GM19397 (cell line): ENCODE measurements around the gene RANBP17.

ENCODE experiments used
- ATAC-seq: cut with Tn5 transposase; IDR thresholded peaks from one replicate; pipeline ENCODE4 v1.9.1; 2021; ENCODE audit warnings: mild to moderate bottlenecking, moderate library complexity; ENCODE audit not compliant: unreplicated experiment

The RANBP17 gene

DNA sequence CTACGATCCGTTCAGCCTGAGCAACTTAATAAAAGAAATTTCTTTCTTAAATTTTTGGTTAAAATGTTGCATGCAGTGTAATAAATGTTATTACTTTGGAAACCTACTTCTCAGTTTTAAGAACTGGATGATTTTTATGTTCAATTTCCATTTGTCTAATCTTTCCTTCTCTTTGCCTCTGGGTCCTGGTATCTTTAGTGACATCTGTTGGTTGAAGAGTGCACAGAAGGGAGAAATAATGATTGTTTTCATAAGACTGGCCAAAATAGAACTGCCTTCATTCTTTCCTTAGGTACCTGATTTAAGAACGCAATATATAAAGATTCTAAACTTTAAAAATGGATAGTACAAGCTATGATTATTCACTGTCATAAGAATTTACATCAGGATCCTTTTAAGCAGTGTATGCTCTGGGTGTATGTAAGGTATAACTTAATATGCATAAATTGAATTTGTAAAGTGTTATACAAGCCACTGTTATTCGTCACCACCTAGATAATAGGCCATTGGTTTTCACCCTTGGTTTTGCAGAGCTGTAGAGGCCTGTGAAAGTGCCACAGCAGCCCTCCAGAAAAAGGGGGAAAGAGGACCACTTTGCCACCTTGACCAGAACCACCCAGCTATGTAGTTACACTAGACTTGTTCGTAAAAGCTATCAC is 364.4 kb downstream of the RANBP17 start:
- no peak for ATAC-seq

DNA sequence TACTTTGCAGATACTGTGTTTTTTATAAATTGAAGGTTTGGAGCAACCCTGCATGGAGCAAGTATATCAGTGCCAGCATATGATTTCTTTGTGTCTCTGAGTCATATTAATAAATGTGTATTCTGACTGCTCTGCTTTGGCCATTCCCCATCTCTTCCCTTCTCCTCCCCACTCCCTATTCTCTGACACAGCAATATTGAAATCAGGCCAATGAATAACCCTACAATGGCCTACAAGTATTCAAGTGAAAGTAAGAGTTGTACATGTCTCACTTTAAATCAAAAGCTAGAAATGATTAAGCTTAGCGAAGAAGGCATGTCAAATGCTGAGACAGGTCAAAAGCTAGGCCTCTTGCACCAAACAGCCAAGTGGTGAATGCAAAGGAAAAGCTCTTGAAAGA is 365.0 kb downstream of the RANBP17 start:
- no peak for ATAC-seq

DNA sequence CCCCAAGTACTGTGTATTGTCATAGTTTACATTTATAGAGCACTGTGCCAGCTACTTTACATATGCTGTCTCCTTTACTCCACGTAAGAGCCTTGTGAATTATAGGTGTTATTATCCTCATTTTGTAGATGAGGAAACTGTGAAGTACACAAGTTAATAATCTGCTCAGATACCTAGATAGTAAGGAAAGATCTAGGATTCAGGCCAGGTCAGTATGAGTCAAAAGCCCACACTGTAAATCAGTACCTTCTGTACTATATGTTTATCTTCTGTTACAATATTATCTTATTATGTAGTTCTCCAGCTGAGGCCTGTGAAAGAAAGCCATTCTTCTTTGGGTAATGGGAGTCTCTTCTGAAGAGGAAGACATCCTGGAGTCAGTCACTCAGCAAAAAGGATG is 374.8 kb downstream of the RANBP17 start:
- no peak for ATAC-seq

DNA sequence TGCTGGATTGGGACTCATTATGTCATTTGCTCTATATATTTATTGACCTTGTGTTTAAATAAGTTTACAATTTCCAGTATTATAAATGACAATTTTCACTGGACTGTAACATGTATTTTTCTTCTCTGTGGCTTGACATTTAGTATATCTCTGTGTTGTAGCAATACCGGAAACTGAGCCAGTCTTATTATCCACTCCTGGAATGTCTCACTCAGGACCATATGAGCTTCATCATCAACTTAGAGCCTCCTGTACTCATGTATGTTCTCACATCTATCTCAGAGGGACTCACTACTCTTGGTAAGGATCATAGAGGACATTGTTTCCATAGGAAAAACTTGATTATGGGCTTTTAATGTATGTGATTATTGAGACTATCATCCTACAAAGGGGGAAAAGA is 380.7 kb downstream of the RANBP17 start:
- no peak for ATAC-seq

DNA sequence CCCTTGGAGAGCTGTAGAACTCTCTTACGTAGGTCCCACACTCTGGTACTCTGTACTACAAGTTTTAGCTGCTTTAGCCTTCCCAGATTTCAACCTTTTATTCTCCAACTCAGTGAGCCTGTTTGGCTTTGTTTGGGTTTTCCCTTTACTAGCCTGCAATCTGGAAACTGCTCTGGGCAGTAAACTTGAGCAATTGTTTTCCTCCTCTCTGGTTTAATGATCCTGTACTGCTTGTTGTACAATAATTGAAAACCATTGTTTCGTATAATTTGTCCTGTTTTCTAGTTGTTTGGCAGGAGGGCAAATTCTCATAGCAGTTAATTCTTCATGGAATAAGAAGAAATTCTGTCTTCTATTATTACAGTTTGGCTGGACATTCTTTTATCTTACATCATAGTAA is 384.4 kb downstream of the RANBP17 start:
- ATAC-seq, result no peak

DNA sequence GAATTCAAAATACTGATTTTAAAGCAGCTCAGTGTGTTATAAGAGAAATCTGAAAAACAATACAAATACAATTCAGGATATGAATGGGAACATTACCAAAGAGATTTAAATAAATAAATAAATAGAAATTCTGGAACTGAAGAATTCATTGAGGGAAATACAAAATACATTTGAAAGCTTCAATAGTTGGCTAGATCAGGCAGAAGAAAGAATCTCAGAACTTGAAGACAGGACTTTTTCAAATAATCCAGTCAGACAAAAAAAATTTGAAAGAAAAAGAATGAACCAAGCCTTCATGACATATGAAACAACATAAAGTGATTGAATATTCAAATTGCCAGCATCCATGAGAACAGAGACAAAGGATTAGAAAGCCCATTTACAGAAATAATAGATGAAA is 387.6 kb downstream of the RANBP17 start:
- no peak for ATAC-seq

DNA sequence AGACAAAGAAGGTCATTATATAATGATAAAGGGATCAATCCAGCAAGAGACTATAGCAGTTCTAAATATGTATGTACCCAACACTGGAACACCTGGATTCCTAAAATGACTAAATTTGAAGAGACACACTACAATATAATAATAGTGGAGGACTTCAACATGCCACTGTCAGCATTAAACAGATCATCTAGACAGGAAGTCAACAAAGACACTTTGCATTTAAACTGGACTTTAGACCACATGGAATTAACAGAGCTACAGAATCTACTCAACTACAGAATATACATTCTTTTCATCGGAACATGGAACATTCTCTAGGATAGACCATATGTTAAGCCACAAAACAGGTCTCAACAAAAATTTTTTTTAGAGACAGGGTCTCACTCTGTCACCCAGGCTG is 388.9 kb downstream of the RANBP17 start:
- ATAC-seq, result no peak

DNA sequence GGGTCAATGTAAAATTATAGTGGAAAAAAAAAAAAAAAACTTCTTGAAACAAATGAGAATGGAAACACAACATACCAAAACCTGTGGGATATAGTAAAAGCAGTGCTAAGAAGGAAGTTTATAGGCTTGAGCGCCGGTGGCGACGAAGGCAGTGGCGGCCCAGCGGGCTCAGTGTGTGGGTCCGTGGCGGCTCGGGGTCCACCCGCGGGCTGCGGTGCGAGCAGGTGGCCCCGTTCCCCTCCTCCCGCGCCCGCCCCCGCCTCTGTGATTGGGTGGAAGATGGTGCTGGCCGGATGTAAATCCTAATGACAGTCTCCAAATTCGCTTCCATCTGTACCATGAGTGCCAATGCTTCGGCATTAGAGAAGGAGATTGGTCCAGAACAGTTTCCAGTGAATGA is 389.7 kb downstream of the RANBP17 start:
- no peak for ATAC-seq

DNA sequence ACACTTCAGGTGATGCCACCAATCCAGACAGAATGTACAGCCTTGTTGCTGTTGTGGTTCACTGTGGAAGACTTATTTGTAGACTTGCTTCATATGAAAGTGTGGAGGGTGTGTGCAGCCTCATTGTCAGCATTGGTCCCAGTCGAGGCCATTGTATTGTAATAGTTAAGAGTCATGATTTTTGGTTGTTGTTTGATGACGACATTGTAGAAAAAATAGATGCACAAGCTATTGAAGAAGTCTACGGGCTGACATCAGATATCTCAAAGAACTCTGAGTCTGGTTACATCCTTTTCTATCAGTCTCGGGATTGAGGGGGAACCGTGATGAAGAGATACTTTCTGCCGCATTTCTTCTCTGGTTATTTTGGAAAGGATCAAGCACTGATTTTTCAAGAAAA is 390.9 kb downstream of the RANBP17 start:
- no peak for ATAC-seq

DNA sequence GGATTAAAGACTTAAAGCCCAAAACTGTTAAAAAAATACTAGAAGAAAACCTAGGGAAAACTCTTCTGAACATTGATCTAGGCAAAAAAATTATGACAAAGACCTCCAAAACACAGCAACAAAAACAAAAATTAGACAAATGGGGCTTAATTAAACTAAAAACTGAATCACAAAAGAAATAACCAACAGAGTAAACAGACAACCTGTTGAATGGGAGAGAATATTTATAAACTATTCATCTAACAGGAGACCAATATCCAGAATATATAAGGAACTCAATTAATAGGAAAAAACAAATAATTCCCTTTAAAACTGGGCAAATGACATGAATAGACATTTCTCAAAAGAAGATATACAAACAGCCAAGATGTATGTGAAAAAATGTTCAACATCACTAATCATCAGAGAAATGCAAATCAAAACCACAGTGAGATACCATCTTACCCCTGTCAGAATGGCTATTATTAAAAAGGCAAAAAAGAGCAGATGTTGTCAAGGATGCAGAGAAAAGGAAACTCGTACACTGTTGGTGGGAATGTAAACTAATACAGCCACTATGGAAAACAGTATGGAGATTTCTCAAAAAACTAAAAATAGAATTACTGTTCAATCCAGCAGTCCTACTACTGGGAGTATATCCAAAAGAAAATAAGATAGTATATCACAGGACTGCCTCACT is 397.1 kb downstream of the RANBP17 start:
- no peak for ATAC-seq

DNA sequence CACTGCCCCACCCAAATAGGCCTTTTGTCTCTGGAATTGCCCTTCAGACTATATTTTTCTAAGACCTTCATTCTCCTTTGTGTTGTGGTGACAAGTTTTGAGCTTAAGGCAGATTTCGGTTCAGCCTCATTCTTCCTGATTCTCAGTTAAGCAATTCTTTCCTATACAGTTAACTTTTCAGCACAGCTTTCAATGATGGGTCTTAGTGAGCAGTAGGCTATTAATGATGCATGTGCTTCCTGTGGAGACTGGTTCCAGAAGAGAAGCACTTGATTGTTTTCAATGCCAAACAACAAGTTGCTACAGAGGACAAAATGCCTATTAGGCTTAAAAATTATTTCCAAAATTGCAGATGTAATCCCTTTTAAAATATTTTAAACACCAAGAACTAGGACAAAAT is 399.5 kb downstream of the RANBP17 start:
- ATAC-seq, result no peak

DNA sequence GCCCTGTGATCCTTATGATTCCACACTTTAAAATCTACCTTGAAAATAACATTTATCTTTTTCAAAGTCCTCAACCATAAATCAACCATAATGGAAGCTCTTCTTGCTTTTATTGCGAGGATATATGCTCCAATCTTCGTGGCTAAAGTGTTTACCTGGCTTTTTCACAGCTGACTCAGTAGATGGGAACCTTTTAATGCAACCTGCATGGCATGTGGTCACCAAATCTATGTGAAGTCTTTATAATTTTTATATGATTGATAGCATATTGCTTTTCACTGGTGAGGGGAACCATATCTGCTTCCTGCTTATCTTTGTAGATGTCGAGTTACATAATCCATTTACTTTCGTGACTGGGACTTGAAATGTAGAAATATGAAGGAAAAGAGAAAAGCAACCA is 400.1 kb downstream of the RANBP17 start:
- no peak for ATAC-seq

DNA sequence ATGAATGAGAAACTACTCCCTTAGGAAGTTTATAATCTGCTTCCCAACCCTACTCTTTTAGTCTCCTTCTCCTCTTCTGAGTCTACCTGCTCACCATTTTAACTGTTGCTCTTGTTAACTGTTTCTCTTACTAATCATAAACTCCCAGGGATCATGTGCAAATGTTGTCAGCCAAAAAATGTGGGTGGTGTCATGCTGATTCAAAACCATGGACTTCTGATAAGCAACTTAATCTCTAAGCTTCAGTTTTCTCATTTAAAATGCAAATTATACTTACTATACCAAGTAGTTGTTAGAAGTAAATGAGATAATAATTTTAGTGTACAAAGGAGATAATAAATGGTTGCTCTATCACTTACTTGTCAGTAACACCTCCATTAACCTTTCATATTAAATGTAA is 401.4 kb downstream of the RANBP17 start:
- no peak for ATAC-seq

DNA sequence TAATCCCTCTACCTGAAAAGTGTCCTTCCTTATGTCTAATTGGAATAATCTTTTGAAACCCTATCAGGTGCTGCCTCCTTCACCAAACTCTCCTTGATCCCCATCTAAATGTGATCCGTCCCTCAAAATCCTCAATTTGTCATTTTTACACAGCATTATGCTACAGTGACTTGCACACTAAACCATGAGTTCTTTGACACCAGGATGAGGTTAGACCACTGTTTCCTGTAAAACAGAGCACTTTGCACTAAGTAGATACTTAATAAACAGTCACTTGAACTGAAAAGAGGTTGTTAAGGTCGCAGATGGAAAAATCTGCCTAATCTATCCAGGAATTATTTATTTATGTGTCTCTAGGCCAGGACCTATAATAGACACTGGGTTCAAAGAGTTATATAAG is 403.0 kb downstream of the RANBP17 start:
- ATAC-seq, result no peak

DNA sequence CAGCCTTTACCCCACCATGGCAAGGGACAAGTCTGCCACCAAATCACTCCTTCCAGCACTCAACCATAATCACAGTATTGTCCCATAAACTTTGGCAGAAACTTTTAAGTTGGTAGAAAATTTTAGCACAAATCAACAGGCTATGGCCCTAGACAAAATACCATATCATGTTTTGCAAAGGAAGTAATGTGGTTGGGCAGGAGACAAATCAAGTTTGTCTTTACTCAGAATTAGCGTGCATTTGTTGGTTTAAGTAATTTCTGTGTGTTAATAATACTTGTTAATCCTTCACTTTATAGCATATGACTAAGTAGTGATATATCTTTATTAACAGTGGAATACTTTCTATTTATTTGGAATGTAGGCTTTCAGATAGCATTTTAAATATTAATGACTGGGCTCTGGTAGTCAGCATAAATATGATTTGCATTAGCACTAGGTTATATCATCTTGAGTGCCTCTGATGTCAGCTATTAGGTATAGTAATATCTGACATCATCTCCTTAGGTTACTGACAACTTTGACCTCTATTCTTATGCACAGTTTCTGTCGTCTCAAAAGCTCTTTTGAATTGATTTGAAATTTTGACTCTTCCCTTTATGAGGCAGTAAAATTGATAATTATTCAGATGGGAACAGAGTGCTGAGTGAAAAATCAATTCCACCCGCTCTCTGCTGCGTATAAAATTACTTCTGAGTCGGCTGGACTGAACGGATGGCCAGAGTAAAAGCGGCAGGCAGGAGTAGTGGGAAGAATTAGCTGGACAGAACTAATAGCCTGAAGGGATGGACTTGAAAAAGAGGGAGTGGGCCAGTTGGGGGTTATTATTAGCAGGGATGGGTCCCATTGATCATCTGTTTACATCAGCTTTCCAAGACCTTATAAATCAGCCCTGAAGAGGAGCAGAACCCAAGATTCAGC is 407.1 kb downstream of the RANBP17 start:
- ATAC-seq, result no peak

DNA sequence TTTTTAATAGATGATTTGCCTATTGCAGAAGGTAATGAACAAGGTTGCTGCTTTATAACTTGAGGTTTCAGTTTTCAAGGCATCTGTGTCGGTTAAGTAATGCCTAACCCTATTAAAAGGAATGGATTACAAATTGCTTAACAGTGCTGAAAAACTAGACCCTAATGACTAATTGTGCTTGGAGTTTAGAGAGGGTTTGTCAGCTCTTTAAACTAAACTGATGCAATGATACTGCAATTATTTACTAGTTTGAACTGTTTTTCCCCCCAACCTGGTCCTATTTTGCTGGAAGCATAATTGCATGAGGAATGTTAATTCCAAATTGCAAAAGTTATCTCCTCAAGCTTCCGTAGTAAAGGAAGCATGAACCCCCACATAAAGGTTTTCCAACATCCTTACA is 407.9 kb downstream of the RANBP17 start:
- no peak for ATAC-seq

DNA sequence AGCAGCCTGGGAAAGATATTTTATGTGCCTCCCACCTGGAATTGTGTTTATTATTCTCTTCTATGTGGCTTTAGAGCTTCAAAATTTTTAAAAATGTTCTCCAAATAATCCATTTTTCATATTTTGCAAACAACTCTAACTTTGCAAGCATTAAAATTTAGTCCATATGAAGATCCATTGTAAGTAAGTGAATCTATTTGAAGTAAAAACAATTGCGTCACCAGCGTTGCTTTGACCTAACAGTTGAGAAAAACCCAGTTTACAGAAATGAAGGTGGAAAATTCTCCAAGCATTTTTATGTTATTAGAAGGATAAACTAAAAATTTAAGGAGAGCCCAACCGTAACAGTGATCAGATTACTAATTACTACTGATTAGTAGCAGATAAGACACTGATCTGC is 408.3 kb downstream of the RANBP17 start:
- ATAC-seq, result no peak

DNA sequence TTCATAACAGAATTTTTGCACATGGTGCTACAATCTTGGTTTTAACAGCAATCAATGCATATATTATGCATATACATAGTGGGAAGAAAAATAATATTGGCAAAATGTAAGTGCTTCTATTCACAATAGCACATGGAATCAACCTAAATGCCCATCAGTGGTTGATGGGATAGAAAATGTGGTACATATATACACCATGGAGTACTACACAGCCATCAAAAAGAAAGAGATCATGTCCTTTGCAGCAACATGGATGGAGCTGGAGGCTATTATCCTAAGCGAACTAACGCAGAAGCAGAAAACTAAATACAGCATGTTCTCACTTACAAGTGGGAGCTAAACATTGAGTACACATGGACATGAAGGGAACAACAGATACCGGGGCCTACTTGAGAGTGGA is 410.0 kb downstream of the RANBP17 start:
- ATAC-seq, result no peak

DNA sequence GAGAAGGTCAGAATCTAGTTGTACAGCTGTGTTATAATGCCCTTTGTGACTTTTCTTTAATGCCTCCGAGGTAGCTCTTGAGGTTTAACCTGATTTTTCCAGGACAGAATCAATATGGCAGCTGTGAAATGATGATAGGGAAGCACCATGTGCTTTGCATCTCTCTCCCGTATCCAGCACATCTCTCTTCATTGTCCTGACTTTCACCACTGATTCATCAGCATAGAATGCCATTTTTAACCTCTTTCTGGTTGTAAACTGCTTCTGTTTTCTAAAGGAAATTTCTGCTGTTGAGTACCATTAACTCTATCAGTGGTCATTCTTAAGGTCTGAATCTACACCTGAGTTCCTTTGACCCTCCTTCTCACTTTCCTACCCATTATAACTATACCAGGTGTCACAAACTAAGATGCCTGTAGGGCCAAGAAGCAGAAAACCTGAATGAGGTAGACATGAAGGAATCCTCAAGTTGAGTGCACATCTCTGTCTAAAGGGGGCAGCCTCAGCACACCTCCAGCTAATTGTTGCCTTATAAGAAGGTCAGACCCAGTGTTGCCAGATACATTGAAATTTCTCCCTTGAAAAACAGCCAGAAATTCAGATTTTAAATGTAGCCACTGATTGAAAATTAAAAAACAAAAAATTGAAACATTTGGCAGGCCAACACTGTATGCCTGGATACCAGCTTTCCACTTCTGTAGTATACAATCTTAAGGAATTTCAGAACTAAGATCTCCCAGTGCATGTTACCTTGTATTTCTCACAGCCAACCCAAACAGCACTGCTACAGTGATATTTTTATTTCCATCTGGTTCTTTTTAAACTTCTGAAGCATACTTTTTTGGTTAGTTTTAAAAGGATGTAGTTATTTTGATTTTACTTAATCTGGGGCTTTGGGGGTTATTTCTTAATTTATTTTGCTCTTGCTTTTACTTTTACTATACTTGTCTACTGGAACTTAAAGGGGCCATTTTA is 411.5 kb downstream of the RANBP17 start:
- no peak for ATAC-seq

DNA sequence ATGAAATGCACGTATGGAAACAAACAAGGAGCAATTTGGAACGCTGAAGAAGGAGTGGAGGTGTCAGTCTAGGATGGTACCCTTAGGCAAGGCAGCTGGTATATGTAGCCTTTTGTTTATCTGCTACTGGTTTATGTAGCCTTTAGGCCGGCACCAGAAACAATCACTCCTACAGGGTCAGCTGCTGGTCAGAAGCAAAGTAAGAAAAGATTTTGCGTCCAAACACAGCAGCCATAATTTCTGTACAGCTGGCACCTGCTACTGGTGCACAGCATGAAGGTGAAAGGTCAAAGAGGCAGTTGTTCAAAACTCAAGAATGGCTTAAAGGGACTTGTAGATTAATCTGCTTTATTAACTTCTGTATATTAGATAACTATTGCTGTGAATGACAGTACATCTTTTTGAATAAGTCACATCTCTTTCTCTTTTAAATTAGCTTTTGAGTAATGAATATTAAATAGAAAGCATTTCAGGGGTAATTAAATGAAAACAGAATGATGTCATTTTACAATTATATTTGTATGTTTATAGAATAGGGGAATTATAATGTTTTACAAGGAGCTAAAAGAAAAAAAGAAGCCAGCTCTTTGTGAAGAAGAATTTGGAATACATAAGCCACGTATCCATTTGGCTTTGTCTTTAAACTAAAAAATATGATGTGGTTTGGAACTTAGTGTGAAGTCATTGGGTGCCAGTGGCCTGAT is 414.2 kb downstream of the RANBP17 start:
- no peak for ATAC-seq
